ENCODE data around the gene PHC1.

Gene PHC1

GRCh38 chr12:8941691-8942478, 27.6 kb downstream of the PHC1 start:
- H3K4me3 ChIP-seq (replicated peaks in 1 of 2; ENCODE audit: low read depth in 2 of 2, low read length in 2 of 2) = no peak overlapping the region
- DNase-seq (ENCODE audit: low read depth in 2 of 2) = no peak
- TF ChIP-seq CTCF (IDR thresholded peaks at IDR 0.05; ENCODE audit: low read depth, low read length) = no peak

GRCh38 chr12:8943565-8944186, 29.4 kb downstream of the PHC1 start:
- no peak for TF ChIP-seq CTCF (IDR thresholded peaks at IDR 0.05; ENCODE audit: low read depth, low read length)

GRCh38 chr12:8946733-8947132, 32.4 kb downstream of the PHC1 start:
- no peak overlapping the region for H3K4me3 ChIP-seq (replicated peaks in 1 of 2; ENCODE audit: low read depth in 2 of 2, low read length in 2 of 2)
- TF ChIP-seq CTCF (IDR thresholded peaks at IDR 0.05; ENCODE audit: low read depth, low read length) = no peak
- no peak for DNase-seq (ENCODE audit: low read depth in 2 of 2)

More at GRCh38 chr12:8943565-8944186, 29.4 kb downstream of the PHC1 start:
- DNase-seq (ENCODE audit: low read depth in 2 of 2) = no peak
- H3K4me3 ChIP-seq (replicated peaks in 1 of 2; ENCODE audit: low read depth in 2 of 2, low read length in 2 of 2) = no peak overlapping the region

GRCh38 chr12:8947737-8948136, 33.4 kb downstream of the PHC1 start:
- TF ChIP-seq CTCF (IDR thresholded peaks at IDR 0.05; ENCODE audit: low read depth, low read length) = no peak
- H3K4me3 ChIP-seq (replicated peaks in 1 of 2; ENCODE audit: low read depth in 2 of 2, low read length in 2 of 2) = no peak overlapping the region

GRCh38 chr12:8948701-8949341, 34.5 kb downstream of the PHC1 start:
- peak overlapping the region; percentile 85 to 91 for H3K4me3 ChIP-seq (replicated peaks in 1 of 2; ENCODE audit: low read depth in 2 of 2, low read length in 2 of 2)
- DNase-seq (ENCODE audit: low read depth in 2 of 2) = peak; percentile 49 to 50
- no peak for TF ChIP-seq CTCF (IDR thresholded peaks at IDR 0.05; ENCODE audit: low read depth, low read length)

More at GRCh38 chr12:8947737-8948136, 33.4 kb downstream of the PHC1 start:
- no peak for DNase-seq (ENCODE audit: low read depth in 2 of 2)

- peak; percentile 95 to 96 for DNase-seq (ENCODE audit: low read depth in 2 of 2)
- H3K4me3 ChIP-seq (replicated peaks in 1 of 2; ENCODE audit: low read depth in 2 of 2, low read length in 2 of 2) = peak within 1 kb of the TSS; percentile 85 to 91
- TF ChIP-seq CTCF (IDR thresholded peaks at IDR 0.05; ENCODE audit: low read depth, low read length) = peak; percentile 65
Observed at GRCh38 chr12:8949342-8950220, 35.3 kb downstream of the PHC1 start, which contains the start of gene M6PR. Gene M6PR, minus strand, starts transcription at chr12:8949645. Its CDS starts 3,241 bp downstream, at chr12:8946404.
